ENCODE measurements around the gene LSAMP.

- TF ChIP-seq CTCF (conservative IDR thresholded peaks at IDR 0.05) (no peak), EZH2 (IDR thresholded peaks at IDR 0.05; ENCODE audit: low read depth) (no peak)
These were observed 97.1 kb downstream of the LSAMP start for GRCh38 chr3:116348216-116348615.

Data from PC-9 (cell line).